ENCODE data around the gene MMP10.

The MMP10 gene

DNA sequence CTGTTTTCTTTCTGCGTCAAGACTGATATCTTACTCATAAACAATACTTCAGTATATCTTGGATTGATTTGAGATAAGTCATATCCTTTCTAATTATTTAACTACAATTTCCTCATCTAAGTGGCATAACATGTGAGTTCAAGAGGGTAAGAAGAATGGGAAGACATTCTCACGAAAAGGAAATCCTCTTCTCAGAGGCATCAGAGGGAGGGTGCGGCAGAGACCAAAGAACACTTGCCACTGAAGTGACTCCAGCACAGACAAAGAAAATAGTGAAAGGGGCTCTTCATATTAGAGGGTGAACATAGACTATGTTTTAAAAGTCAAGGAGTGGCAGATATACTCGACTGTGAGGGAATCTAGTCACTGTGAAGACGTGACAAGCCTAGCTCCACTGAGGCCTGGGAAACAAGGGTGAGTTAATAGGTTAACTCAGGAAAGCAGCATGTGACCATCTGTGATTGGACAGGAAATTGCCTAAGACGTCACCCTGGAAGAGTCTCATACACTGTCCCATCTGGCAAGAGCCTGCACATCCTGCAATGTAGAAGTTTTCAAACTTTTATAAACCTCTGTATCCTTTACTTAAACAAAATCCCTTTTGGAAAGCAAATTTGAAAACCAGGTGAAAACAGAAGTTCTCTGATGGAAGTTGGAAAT is 19.4 kb upstream of the MMP10 start:
- Histone ChIP-seq H3K9ac (ENCODE audit: low read depth, low read length) (no peak overlapping the region), H3K4me3 (ENCODE audit: low read depth, low read length) (no peak overlapping the region), H3K27me3 (ENCODE audit: control insufficient read depth, insufficient read depth, low read length) (no peaks in the 10 kb centered on the region), H3K36me3 (ENCODE audit: control insufficient read depth, insufficient read depth, low read length) (no peaks in the 10 kb centered on the region), H3K9me3 (ENCODE audit: control insufficient read depth, insufficient read depth, low read length) (no peaks in the 10 kb centered on the region), H3K4me1 (ENCODE audit: control insufficient read depth, insufficient read depth, low read length) (no peaks in the 10 kb centered on the region)

DNA sequence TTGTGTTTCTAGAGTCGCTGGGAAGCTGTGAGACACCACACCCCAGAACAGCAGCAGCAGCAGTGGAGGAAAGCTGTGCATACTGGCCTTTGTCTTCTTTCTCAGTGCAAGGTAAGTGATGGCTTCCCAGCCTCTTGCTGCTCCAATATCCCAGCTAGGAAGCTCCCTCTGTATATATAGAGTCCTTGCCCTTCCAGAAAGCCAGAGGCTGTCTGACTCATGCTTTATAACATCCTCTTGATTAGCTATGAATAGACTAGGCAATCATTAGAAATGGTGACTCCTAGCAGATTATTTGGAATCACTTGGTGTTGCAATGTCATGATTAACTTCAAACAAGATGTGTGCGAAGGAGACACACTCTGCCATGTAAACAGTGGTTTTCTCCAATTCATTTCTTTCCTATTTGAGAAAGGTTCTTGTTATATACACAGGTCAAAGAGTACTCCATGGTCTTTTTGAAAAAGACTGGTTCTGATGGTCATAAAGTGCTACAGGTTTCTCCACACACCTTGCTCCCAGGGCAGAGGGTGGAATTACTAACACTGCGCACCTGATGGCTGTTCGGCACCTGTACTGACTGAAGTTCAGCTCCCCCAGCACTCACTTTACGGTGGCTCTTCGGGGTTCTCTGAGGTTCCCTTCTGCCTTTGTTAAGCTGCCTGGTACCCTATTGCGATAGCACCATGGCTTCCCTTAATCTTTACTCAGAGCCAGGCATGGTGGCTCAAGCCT is 17.8 kb upstream of the MMP10 start, which contains the start of gene MMP1:
Gene MMP1, minus strand, starts transcription at position 149 of the 735 bp plus-strand sequence. Its CDS starts 68 bp downstream, at position 81.
- no peaks in the 10 kb centered on the region for H3K9me3 ChIP-seq (ENCODE audit: control insufficient read depth, insufficient read depth, low read length)
- no peaks in the 10 kb centered on the region for H3K4me1 ChIP-seq (ENCODE audit: control insufficient read depth, insufficient read depth, low read length)
- no peak within 1 kb of the TSS for H3K4me3 ChIP-seq (ENCODE audit: low read depth, low read length)
- no peaks in the 10 kb centered on the region for H3K36me3 ChIP-seq (ENCODE audit: control insufficient read depth, insufficient read depth, low read length)
- no peak within 1 kb of the TSS for H3K9ac ChIP-seq (ENCODE audit: low read depth, low read length)
- no peaks in the 10 kb centered on the region for H3K27me3 ChIP-seq (ENCODE audit: control insufficient read depth, insufficient read depth, low read length)

DNA sequence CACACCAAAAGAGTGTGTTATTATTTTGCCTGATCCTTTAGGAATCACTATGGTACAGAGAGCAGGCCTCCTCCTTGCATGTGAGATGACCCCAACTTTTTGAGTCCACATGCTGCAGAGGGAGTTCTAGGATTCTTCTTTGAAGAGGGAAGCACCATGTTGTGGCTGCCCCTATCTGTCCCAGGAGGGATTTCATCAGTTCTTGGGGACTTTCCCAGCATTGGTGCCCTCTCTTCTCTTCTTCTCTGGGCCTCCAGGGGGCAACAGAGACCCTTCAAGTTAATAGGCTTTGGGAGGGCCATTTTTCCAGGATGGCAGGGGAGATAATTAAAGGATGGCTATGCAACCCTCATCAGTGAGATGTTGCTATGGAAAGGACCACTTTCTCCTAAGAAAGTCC is 14.0 kb upstream of the MMP10 start:
- H3K27me3 ChIP-seq (ENCODE audit: control insufficient read depth, insufficient read depth, low read length), result no peaks in the 10 kb centered on the region
- H3K9ac ChIP-seq (ENCODE audit: low read depth, low read length), result no peak overlapping the region
- no peaks in the 10 kb centered on the region for H3K4me1 ChIP-seq (ENCODE audit: control insufficient read depth, insufficient read depth, low read length)
- no peak overlapping the region for H3K4me3 ChIP-seq (ENCODE audit: low read depth, low read length)
- H3K9me3 ChIP-seq (ENCODE audit: control insufficient read depth, insufficient read depth, low read length), result no peaks in the 10 kb centered on the region
- no peaks in the 10 kb centered on the region for H3K36me3 ChIP-seq (ENCODE audit: control insufficient read depth, insufficient read depth, low read length)

DNA sequence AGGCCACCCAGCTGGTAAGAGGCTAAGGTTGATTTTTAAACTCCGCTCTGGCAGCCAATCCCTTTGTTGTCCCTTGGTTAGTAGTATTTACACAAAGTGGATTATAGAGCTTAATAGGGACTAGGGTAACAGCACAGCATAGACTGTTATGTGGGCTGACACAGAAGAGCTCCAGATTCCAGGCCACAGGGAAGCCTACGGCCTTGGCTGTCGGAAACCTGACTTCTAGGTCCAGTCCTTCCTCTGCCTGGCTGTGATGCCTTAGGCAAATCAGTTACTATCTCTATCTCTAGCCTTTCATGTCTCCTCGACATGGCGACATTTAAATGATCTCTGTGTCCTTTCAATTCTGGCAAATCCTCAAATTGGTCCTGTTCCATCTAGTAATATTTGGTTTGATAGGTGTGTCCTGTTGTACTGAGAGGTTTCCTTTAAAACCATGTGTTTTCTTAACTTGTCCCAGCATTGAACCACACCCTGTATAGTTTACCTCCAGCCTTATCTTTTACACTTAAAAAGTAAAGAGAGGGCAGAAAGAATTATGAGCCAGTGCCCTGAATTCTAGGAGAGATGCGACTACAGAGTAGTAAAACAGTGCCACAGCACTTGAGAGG is 13.4 kb upstream of the MMP10 start:
- H3K4me3 ChIP-seq (ENCODE audit: low read depth, low read length), result no peak overlapping the region
- no peaks in the 10 kb centered on the region for H3K4me1 ChIP-seq (ENCODE audit: control insufficient read depth, insufficient read depth, low read length)
- H3K27me3 ChIP-seq (ENCODE audit: control insufficient read depth, insufficient read depth, low read length), result no peaks in the 10 kb centered on the region

DNA sequence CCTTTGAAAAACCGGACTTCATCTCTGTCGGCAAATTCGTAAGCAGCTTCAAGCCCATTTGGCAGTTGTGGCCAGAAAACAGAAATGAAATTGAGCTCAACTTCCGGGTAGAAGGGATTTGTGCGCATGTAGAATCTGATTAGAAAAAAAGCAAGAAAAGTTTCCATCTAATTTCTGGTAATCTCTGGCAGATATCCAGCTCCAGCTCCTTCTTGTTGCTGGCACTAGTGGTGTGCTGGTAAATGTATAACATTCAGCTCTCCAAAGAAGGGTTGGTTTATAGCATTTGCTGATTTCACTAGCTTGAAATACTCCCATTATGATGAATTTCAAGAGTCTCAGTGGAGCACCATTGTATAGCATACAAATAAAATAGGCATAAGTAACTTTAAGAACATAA is 12.2 kb upstream of the MMP10 start:
- Histone ChIP-seq H3K36me3 (ENCODE audit: control insufficient read depth, insufficient read depth, low read length) (no peaks in the 10 kb centered on the region), H3K4me3 (ENCODE audit: low read depth, low read length) (no peak overlapping the region), H3K9me3 (ENCODE audit: control insufficient read depth, insufficient read depth, low read length) (no peaks in the 10 kb centered on the region), H3K4me1 (ENCODE audit: control insufficient read depth, insufficient read depth, low read length) (no peaks in the 10 kb centered on the region), H3K27me3 (ENCODE audit: control insufficient read depth, insufficient read depth, low read length) (no peaks in the 10 kb centered on the region), H3K9ac (ENCODE audit: low read depth, low read length) (no peak overlapping the region)

More for the DNA sequence above, 13.4 kb upstream of the MMP10 start:
- no peaks in the 10 kb centered on the region for H3K9me3 ChIP-seq (ENCODE audit: control insufficient read depth, insufficient read depth, low read length)
- no peak overlapping the region for H3K9ac ChIP-seq (ENCODE audit: low read depth, low read length)
- no peaks in the 10 kb centered on the region for H3K36me3 ChIP-seq (ENCODE audit: control insufficient read depth, insufficient read depth, low read length)

DNA sequence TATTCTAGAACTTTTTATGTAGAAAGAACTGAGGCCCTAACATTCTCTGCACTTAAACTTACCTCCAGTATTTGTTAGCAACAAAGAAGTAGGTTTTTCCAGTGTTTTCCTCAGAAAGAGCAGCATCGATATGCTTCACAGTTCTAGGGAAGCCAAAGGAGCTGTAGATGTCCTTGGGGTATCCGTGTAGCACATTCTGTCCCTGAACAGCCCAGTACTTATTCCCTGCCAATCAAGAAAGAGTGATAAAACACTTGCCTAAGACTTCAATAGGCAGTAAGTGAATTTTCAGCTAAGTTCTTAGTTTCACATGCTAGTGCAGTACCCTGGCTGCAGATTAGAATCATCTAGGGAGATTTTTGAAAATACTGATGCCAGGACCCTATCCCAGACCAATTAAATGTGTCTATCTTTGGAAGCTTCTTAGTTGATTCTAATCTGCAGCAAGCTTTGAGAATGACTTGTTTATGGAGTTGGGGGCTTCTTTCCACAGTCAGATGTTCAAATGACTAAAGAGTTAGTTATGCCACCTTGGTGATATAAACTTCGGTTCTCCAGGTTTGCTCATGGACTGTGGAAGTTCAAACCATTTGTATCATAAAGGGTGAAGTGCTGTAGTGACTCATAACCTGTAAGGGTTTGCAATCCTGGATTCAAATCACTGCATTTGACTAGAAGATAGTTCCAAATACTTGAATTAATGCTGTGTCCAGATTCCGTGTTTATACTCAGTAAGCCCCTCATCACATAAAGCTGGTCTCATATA is 11.0 kb upstream of the MMP10 start:
- no peaks in the 10 kb centered on the region for H3K9me3 ChIP-seq (ENCODE audit: control insufficient read depth, insufficient read depth, low read length)
- no peak overlapping the region for H3K9ac ChIP-seq (ENCODE audit: low read depth, low read length)
- H3K36me3 ChIP-seq (ENCODE audit: control insufficient read depth, insufficient read depth, low read length), result no peaks in the 10 kb centered on the region
- no peak overlapping the region for H3K4me3 ChIP-seq (ENCODE audit: low read depth, low read length)
- no peaks in the 10 kb centered on the region for H3K4me1 ChIP-seq (ENCODE audit: control insufficient read depth, insufficient read depth, low read length)
- H3K27me3 ChIP-seq (ENCODE audit: control insufficient read depth, insufficient read depth, low read length), result no peaks in the 10 kb centered on the region

DNA sequence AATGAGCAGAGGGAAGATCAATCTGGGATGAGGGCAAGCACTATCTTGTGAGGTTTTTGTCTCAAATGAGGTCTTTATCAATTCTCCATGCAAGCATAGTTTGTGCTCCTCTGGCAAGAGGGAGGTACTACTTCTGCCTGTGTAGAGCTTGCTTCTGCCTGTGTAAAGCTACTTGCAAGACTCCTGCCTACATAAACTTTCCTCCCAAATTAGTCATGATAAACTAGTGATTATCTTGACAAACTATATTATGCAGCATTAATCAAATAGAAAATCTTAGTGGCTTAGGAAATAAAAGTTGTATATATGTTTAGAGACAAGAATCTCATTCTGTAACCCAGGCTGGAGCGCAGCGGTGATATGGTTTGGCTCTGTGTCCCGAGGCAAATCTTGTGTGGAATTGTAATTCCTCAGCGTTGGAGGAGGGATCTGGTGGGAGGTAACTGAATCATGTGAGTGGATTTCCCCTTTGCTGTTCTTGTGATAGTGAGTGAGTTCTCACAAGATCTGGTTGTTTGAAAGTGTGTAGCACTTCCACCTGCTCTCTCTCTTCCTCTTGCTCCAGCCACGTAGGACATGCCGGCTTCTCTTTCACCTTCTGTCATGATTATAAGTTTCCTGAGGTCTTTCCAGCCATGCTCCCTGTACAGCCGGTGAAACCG is 8.0 kb upstream of the MMP10 start:
- H3K4me1 ChIP-seq (ENCODE audit: control insufficient read depth, insufficient read depth, low read length), result no peaks in the 10 kb centered on the region
- no peak overlapping the region for H3K9ac ChIP-seq (ENCODE audit: low read depth, low read length)
- H3K9me3 ChIP-seq (ENCODE audit: control insufficient read depth, insufficient read depth, low read length), result no peaks in the 10 kb centered on the region
- H3K36me3 ChIP-seq (ENCODE audit: control insufficient read depth, insufficient read depth, low read length), result no peaks in the 10 kb centered on the region
- H3K27me3 ChIP-seq (ENCODE audit: control insufficient read depth, insufficient read depth, low read length), result no peaks in the 10 kb centered on the region
- no peak overlapping the region for H3K4me3 ChIP-seq (ENCODE audit: low read depth, low read length)

DNA sequence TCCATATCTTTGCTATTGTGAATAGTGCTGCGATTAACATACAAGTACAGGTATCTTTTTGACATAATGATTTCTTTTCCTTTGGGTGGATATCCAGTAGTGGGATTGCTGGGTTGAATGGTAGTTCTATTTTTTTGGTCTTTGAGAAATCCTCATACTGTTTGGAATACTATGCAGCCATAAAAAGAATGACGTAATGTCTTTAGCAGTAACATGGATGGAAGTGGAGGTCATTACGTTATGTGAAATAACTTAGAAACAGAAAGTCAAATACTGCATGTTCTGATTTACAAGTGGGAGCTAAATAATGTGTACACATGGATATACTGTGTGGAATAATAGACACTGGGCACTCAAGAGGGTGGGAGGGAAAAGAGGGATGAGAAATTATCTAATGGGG is 4.0 kb upstream of the MMP10 start:
- Histone ChIP-seq H3K9me3 (ENCODE audit: control insufficient read depth, insufficient read depth, low read length) (no peaks in the 10 kb centered on the region), H3K4me3 (ENCODE audit: low read depth, low read length) (no peak overlapping the region), H3K27me3 (ENCODE audit: control insufficient read depth, insufficient read depth, low read length) (no peaks in the 10 kb centered on the region), H3K9ac (ENCODE audit: low read depth, low read length) (no peak overlapping the region), H3K36me3 (ENCODE audit: control insufficient read depth, insufficient read depth, low read length) (no peaks in the 10 kb centered on the region), H3K4me1 (ENCODE audit: control insufficient read depth, insufficient read depth, low read length) (peaks cover 5% of the 10 kb centered on the region)

DNA sequence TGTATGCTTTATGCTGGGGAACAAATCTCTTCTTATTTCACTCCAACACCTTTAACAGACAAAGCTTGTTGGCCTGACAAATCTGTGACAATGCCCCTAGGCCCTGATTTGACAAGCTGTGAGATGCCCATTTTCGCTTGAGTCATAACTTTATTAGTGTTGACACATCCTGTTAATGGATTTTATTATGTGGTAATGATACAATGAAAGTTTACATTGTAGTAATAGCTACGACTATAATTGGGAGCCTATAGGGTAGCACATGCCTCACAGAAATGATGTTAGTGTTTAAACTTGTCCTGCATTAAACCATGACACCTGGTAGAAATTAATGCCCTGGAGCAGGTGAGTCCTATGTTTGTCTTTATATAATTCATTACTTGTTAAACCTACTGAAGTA is 3.3 kb upstream of the MMP10 start:
- H3K36me3 ChIP-seq (ENCODE audit: control insufficient read depth, insufficient read depth, low read length), result no peaks in the 10 kb centered on the region
- no peaks in the 10 kb centered on the region for H3K27me3 ChIP-seq (ENCODE audit: control insufficient read depth, insufficient read depth, low read length)
- H3K9ac ChIP-seq (ENCODE audit: low read depth, low read length), result no peak overlapping the region
- H3K4me1 ChIP-seq (ENCODE audit: control insufficient read depth, insufficient read depth, low read length), result peaks cover 5% of the 10 kb centered on the region
- H3K4me3 ChIP-seq (ENCODE audit: low read depth, low read length), result no peak overlapping the region
- no peaks in the 10 kb centered on the region for H3K9me3 ChIP-seq (ENCODE audit: control insufficient read depth, insufficient read depth, low read length)

DNA sequence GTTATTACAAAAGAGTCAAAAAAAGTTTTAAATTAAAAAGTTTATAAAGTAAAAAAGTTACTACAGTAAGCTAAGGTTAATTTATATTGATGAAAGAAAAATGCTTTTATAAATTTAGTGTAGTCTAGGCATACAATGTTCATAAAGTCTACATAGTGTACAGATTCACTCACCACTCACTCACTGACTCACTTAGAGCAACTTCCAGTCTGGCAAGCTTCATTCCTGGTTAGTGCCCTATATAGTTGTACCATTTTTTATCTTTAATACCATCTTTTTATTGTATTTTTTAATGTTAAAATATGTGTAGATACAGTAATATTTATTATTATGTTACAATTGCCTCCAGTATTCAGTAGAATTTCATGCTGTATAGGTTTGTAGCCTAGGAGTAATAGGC is 2.6 kb upstream of the MMP10 start:
- no peak overlapping the region for H3K9ac ChIP-seq (ENCODE audit: low read depth, low read length)
- H3K27me3 ChIP-seq (ENCODE audit: control insufficient read depth, insufficient read depth, low read length), result no peaks in the 10 kb centered on the region
- no peaks in the 10 kb centered on the region for H3K36me3 ChIP-seq (ENCODE audit: control insufficient read depth, insufficient read depth, low read length)
- no peak overlapping the region for H3K4me3 ChIP-seq (ENCODE audit: low read depth, low read length)
- no peaks in the 10 kb centered on the region for H3K9me3 ChIP-seq (ENCODE audit: control insufficient read depth, insufficient read depth, low read length)
- peaks cover 5% of the 10 kb centered on the region for H3K4me1 ChIP-seq (ENCODE audit: control insufficient read depth, insufficient read depth, low read length)

DNA sequence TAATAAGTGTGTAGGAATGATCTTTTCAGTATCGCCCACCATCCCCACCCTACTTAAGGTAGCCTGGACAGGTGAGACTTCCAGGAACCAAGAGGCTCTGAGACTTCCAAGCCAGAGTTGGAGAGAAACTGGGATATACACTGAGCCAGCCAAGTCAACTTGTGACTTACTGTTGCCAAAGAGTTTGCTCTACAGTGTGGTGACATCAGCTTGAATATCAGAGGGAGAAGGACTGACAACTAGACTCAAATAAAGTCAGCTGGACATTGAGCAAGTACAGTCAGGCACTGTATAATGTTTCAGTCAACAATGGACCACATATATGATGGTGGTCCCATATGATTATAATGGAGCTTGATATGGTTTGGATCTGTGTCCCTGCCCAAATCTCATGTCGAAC is 1.2 kb upstream of the MMP10 start:
- H3K36me3 ChIP-seq (ENCODE audit: control insufficient read depth, insufficient read depth, low read length), result no peaks in the 10 kb centered on the region
- no peak overlapping the region for H3K4me3 ChIP-seq (ENCODE audit: low read depth, low read length)
- H3K9me3 ChIP-seq (ENCODE audit: control insufficient read depth, insufficient read depth, low read length), result no peaks in the 10 kb centered on the region
- peaks cover 5% of the 10 kb centered on the region for H3K4me1 ChIP-seq (ENCODE audit: control insufficient read depth, insufficient read depth, low read length)
- H3K9ac ChIP-seq (ENCODE audit: low read depth, low read length), result no peak overlapping the region
- H3K27me3 ChIP-seq (ENCODE audit: control insufficient read depth, insufficient read depth, low read length), result no peaks in the 10 kb centered on the region

Measured in iPS-15b (cell line).